ENCODE measurements around the gene PRSS23.
A peak's percentile ranks its signal among the peaks of the same experiment; 100 is the strongest.

Gene PRSS23

GRCh38 chr11:86775361-86775760 is 25.0 kb upstream of the PRSS23 start:
- no peak for DNase-seq (ENCODE audit: low read depth)
- H3K4me3 ChIP-seq (replicated peaks; ENCODE audit: low read depth, low read length), result no peak overlapping the region
- no peak for TF ChIP-seq CTCF (IDR thresholded peaks at IDR 0.05; ENCODE audit: low read length, missing control alignments)

GRCh38 chr11:86781546-86781945 is 18.8 kb upstream of the PRSS23 start:
- no peak for DNase-seq (ENCODE audit: low read depth)
- H3K4me3 ChIP-seq (replicated peaks; ENCODE audit: low read depth, low read length), result no peak overlapping the region
- TF ChIP-seq CTCF (IDR thresholded peaks at IDR 0.05; ENCODE audit: low read length, missing control alignments), result no peak

- no peak overlapping the region for H3K4me3 ChIP-seq (replicated peaks; ENCODE audit: low read depth, low read length)
- DNase-seq (ENCODE audit: low read depth), result no peak
- TF ChIP-seq CTCF (IDR thresholded peaks at IDR 0.05; ENCODE audit: low read length, missing control alignments), result no peak
Observed at GRCh38 chr11:86782742-86783141, 17.6 kb upstream of the PRSS23 start.

- no peak for DNase-seq (ENCODE audit: low read depth)
- no peak for TF ChIP-seq CTCF (IDR thresholded peaks at IDR 0.05; ENCODE audit: low read length, missing control alignments)
- no peak overlapping the region for H3K4me3 ChIP-seq (replicated peaks; ENCODE audit: low read depth, low read length)
Observed at GRCh38 chr11:86783661-86784060, 16.7 kb upstream of the PRSS23 start.

- no peak overlapping the region for H3K4me3 ChIP-seq (replicated peaks; ENCODE audit: low read depth, low read length)
- no peak for TF ChIP-seq CTCF (IDR thresholded peaks at IDR 0.05; ENCODE audit: low read length, missing control alignments)
- peak; percentile 16 for DNase-seq (ENCODE audit: low read depth)
Observed at GRCh38 chr11:86784241-86784681, 16.1 kb upstream of the PRSS23 start.

- no peak for DNase-seq (ENCODE audit: low read depth)
- no peak for TF ChIP-seq CTCF (IDR thresholded peaks at IDR 0.05; ENCODE audit: low read length, missing control alignments)
- no peak overlapping the region for H3K4me3 ChIP-seq (replicated peaks; ENCODE audit: low read depth, low read length)
Observed at GRCh38 chr11:86785576-86785975, 14.8 kb upstream of the PRSS23 start.

- H3K4me3 ChIP-seq (replicated peaks; ENCODE audit: low read depth, low read length), result no peak overlapping the region
- DNase-seq (ENCODE audit: low read depth), result no peak
- TF ChIP-seq CTCF (IDR thresholded peaks at IDR 0.05; ENCODE audit: low read length, missing control alignments), result no peak
Observed at GRCh38 chr11:86787018-86787536, 13.3 kb upstream of the PRSS23 start.
